HG03135 (cell line): ENCODE data around the gene FARS2.

Experiments used
- ATAC-seq: cut with Tn5 transposase; IDR thresholded peaks from one replicate; pipeline ENCODE4 v1.9.1; 2021; ENCODE audit warnings: mild to moderate bottlenecking, moderate library complexity; ENCODE audit not compliant: unreplicated experiment

FARS2 gene

GRCh38 chr6:5412663-5413062 lies 151.3 kb downstream of the FARS2 start:
- no peak for ATAC-seq

- ATAC-seq: no peak
These were observed 154.9 kb downstream of the FARS2 start for GRCh38 chr6:5416250-5416649.

GRCh38 chr6:5422321-5422915 lies 161.1 kb downstream of the FARS2 start:
- no peak for ATAC-seq

GRCh38 chr6:5423251-5423650 lies 161.9 kb downstream of the FARS2 start:
- ATAC-seq: no peak

- ATAC-seq: no peak
These were observed 163.4 kb downstream of the FARS2 start for GRCh38 chr6:5424726-5425125.

GRCh38 chr6:5425267-5425666 lies 164.0 kb downstream of the FARS2 start:
- ATAC-seq: no peak

- no peak for ATAC-seq
These were observed 164.5 kb downstream of the FARS2 start for GRCh38 chr6:5425797-5426196.

- no peak for ATAC-seq
These were observed 166.3 kb downstream of the FARS2 start for GRCh38 chr6:5427586-5427985.

- no peak for ATAC-seq
These were observed 172.0 kb downstream of the FARS2 start for GRCh38 chr6:5433324-5433723.

- ATAC-seq: no peak
These were observed 174.1 kb downstream of the FARS2 start for GRCh38 chr6:5435449-5435848.

- no peak for ATAC-seq
These were observed 177.7 kb downstream of the FARS2 start for GRCh38 chr6:5438922-5439584.

GRCh38 chr6:5439749-5440148 lies 178.4 kb downstream of the FARS2 start:
- ATAC-seq: no peak

- ATAC-seq: no peak
These were observed 181.0 kb downstream of the FARS2 start for GRCh38 chr6:5442319-5442718.

- no peak for ATAC-seq
These were observed 181.6 kb downstream of the FARS2 start for GRCh38 chr6:5442916-5443315.

- no peak for ATAC-seq
These were observed 182.2 kb downstream of the FARS2 start for GRCh38 chr6:5443491-5443890.

GRCh38 chr6:5446362-5447075 lies 185.2 kb downstream of the FARS2 start:
- ATAC-seq: no peak

- ATAC-seq: no peak
These were observed 186.6 kb downstream of the FARS2 start for GRCh38 chr6:5447921-5448320.

- ATAC-seq: no peak
These were observed 188.8 kb downstream of the FARS2 start for GRCh38 chr6:5450073-5450472.

GRCh38 chr6:5453546-5453945 lies 192.2 kb downstream of the FARS2 start:
- no peak for ATAC-seq

- no peak for ATAC-seq
These were observed 193.8 kb downstream of the FARS2 start for GRCh38 chr6:5455142-5455541.

- ATAC-seq: no peak
These were observed 195.7 kb downstream of the FARS2 start for GRCh38 chr6:5457041-5457440.

GRCh38 chr6:5457983-5458683 lies 196.8 kb downstream of the FARS2 start:
- ATAC-seq: no peak
